Activated CD4-positive, alpha-beta memory T cell treated with anti-CD3 and anti-CD28 coated beads, Interleukin-2, amount 10 ng/mL, durations not matched to agents 7 days and 5 days (primary cell): ENCODE results near the gene ARMC7. TPM values are rescaled to one million over a fixed set of nuclear protein-coding genes. Genes with fewer than 3 reads are reported as not detected.

Experiments used
- CTCF ChIA-PET: fragments of 350-600 bp; sonication (Branson Sonifier 250); formaldehyde crosslinking; loops from one replicate; lab custom pipeline; 2021; ENCODE audit warnings: antibody characterized with exemption, inconsistent platforms; lab: Charles Lee
- POLR2A ChIA-PET: fragments of 350-600 bp; sonication (Branson Sonifier 250); formaldehyde crosslinking; loops from one replicate; lab custom pipeline; 2021; ENCODE audit warnings: antibody characterized with exemption; lab: Charles Lee
- DNase-seq: peaks from one replicate; pipeline ENCODE4 v3.0.0-alpha.2; 2020
- H3K27ac Mint-ChIP-seq: one replicate; pipeline ENCODE4 v1.8.0; 2021; ENCODE audit warnings: mild to moderate bottlenecking, mixed read lengths
- H3K27me3 Mint-ChIP-seq: one replicate; pipeline ENCODE4 v1.8.0; 2021; ENCODE audit warnings: mixed read lengths
- H3K36me3 Mint-ChIP-seq: one replicate; pipeline ENCODE4 v1.8.0; 2021; ENCODE audit warnings: low read depth, mixed read lengths
- H3K4me1 Mint-ChIP-seq: one replicate; pipeline ENCODE4 v1.8.0; 2021; ENCODE audit warnings: mixed read lengths
- H3K4me3 Mint-ChIP-seq: one replicate; pipeline ENCODE4 v1.8.0; 2021; ENCODE audit warnings: mild to moderate bottlenecking, mixed read lengths
- H3K9me3 Mint-ChIP-seq: one replicate; pipeline ENCODE4 v1.8.0; 2021; ENCODE audit warnings: mixed read lengths
- total RNA-seq, 2 experiments: library from RNA; stranded (reverse); gene quantifications; one replicate each; pipeline ENCODE4 v1.2.3, GENCODE V29; 2021

The ARMC7 gene
- total RNA-seq, 2 experiments from 2014 or later = 17.1 to 17.9 TPM

DNA sequence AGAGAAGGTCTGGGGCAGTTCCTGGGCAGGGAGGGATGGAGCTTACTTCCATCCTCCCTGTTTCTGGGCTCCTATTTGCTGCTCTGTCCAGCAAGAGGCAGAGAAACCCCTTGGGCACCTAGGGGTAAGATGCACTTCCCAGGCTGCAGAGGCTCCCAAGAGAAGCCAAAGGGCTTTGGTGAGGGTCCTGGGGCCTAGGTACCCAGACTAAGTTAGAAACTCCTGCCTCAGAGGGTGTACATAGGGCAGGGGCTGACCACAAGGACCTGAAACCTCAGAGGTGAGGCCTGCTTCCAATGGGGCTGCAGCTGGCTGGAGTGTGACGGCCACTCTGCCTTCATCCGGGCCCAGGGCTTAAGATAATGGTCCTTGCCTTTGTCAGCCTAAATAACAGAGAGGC lies 1.6 kb upstream of the ARMC7 start:
- no peaks in the 10 kb centered on the region for H3K9me3 Mint-ChIP-seq
- no peaks in the 10 kb centered on the region for H3K27me3 Mint-ChIP-seq
- peak overlapping the region; percentile 84 for H3K4me3 Mint-ChIP-seq
- POLR2A ChIA-PET = interaction anchor here (0.7 kb wide), 1 partner anchor 286 kb away, joined by 3 read pairs; no protein-coding TSS in a partner anchor
- H3K27ac Mint-ChIP-seq = no peak overlapping the region
- DNase-seq = no peak
- peaks cover 29% of the 10 kb centered on the region for H3K4me1 Mint-ChIP-seq
- CTCF ChIA-PET = interaction anchor here (0.9 to 1.0 kb wide), 2 partner anchors 94 to 147 kb away, joined by 3 to 5 read pairs; no protein-coding TSS in a partner anchor
- H3K36me3 Mint-ChIP-seq = peaks cover 11% of the 10 kb centered on the region

- POLR2A ChIA-PET = interaction anchor here (0.7 to 2.9 kb wide), 17 partner anchors 8 to 147 kb away, joined by 3 to 11 read pairs (median 3); partner anchors contain the start of genes JPT1, MRPL58, SLC16A5 and SUMO2
- Mint-ChIP-seq H3K4me1 (peaks cover 35% of the 10 kb centered on the region), H3K36me3 (peaks cover 13% of the 10 kb centered on the region), H3K27ac (no peak overlapping the region), H3K27me3 (no peaks in the 10 kb centered on the region), H3K9me3 (no peaks in the 10 kb centered on the region), H3K4me3 (peak overlapping the region; percentile 84)
- no peak for DNase-seq
- CTCF ChIA-PET = interaction anchor here (2.1 to 3.9 kb wide), 4 partner anchors 22 to 148 kb away, joined by 11 to 23 read pairs (median 16); partner anchors contain the start of gene NT5C
Observed at GRCh38 chr17:75109046-75109406, 743 bp upstream of the ARMC7 start.

- Mint-ChIP-seq H3K4me3 (peak overlapping the region; percentile 84), H3K27me3 (no peaks in the 10 kb centered on the region), H3K9me3 (no peaks in the 10 kb centered on the region), H3K4me1 (peaks cover 47% of the 10 kb centered on the region), H3K36me3 (peaks cover 22% of the 10 kb centered on the region), H3K27ac (peak overlapping the region; percentile 65)
- POLR2A ChIA-PET = interaction anchor here (0.6 to 2.9 kb wide), 26 partner anchors 9 to 179 kb away, joined by 3 to 11 read pairs (median 4); partner anchors contain the start of genes CDR2L, JPT1, MRPL58 and NUP85
- no peak for DNase-seq
- CTCF ChIA-PET = interaction anchor here (0.5 to 9.0 kb wide), 13 partner anchors 15 to 375 kb away, joined by 3 to 158 read pairs (median 6); partner anchors contain the start of genes MIF4GD and NT5C
Observed at GRCh38 chr17:75110234-75110937, 617 bp downstream of the ARMC7 start.

GRCh38 chr17:75111777-75112335 lies 2.1 kb downstream of the ARMC7 start:
- peak overlapping the region; percentile 50 for H3K27ac Mint-ChIP-seq
- H3K9me3 Mint-ChIP-seq = no peaks in the 10 kb centered on the region
- no peak for DNase-seq
- peaks cover 51% of the 10 kb centered on the region for H3K4me1 Mint-ChIP-seq
- H3K4me3 Mint-ChIP-seq = peak overlapping the region; percentile 84
- H3K36me3 Mint-ChIP-seq = peaks cover 26% of the 10 kb centered on the region
- CTCF ChIA-PET = interaction anchor here (0.7 to 9.0 kb wide), 10 partner anchors 14 to 300 kb away, joined by 3 to 158 read pairs (median 16); partner anchors contain the start of gene NT5C
- POLR2A ChIA-PET = interaction anchor here (0.9 to 2.9 kb wide), 6 partner anchors 12 to 94 kb away, joined by 3 to 11 read pairs (median 4); partner anchors contain the start of genes ATP5PD, NT5C, NUP85 and SLC16A5
- no peaks in the 10 kb centered on the region for H3K27me3 Mint-ChIP-seq

GRCh38 chr17:75113798-75114551 lies 4.2 kb downstream of the ARMC7 start:
- H3K9me3 Mint-ChIP-seq = no peaks in the 10 kb centered on the region
- H3K4me3 Mint-ChIP-seq = peak overlapping the region; percentile 82
- CTCF ChIA-PET = interaction anchor here (0.5 to 9.0 kb wide), 62 partner anchors 9 to 411 kb away, joined by 3 to 158 read pairs (median 6); partner anchors contain the start of genes ATP5PD, GGA3, KCTD2 and LLGL2
- H3K36me3 Mint-ChIP-seq = peaks cover 39% of the 10 kb centered on the region
- peak; percentile 92 for DNase-seq
- H3K27ac Mint-ChIP-seq = peak overlapping the region; percentile 84
- no peaks in the 10 kb centered on the region for H3K27me3 Mint-ChIP-seq
- peaks cover 47% of the 10 kb centered on the region for H3K4me1 Mint-ChIP-seq
- POLR2A ChIA-PET = interaction anchor here (0.6 to 4.1 kb wide), 26 partner anchors 9 to 157 kb away, joined by 3 to 65 read pairs (median 7); partner anchors contain the start of genes GGA3, JPT1, KCTD2 and MIF4GD

DNA sequence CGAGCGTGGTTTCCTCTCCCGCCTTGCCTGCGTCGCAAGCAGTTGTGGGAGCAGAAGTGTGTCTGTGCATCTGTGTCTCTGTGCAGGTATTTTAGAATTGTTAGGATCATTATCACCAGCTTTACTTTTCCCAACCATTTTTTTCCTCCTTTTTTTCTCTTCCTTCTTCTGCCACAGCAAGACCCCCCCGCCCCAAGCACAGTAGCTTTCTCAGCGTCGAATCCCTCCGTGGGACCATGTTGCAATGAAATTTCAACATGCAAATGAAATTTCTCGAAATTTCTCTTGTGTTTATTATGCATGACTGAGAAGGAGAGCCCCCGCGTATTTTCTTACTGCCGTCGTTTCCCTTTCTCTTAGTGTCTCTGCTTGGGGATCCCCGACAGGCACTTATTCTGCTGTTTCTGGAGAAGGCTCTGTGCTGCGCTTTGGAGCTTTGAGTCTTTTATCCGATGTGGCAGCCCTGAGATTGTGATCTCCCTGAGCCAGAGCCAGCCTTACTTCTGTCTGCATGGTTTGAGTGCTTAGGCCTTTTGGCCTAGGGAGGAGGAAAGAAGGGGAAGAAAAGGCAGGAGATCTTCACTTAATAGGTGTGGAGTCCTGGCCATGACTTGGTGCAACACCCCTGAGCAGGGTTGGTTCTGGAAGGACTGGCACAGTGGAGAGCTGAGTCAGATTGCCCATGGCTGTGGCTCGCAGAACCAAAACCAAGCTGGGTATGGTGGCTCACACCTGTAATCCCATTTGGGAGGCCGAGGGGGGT lies 5.0 kb downstream of the ARMC7 start:
- Mint-ChIP-seq H3K4me3 (peak overlapping the region; percentile 82), H3K27me3 (no peaks in the 10 kb centered on the region), H3K27ac (peak overlapping the region; percentile 84), H3K9me3 (no peaks in the 10 kb centered on the region), H3K36me3 (peaks cover 41% of the 10 kb centered on the region), H3K4me1 (peaks cover 48% of the 10 kb centered on the region)
- ChIA-PET CTCF (interaction anchor here (0.5 to 9.0 kb wide), 60 partner anchors 10 to 411 kb away, joined by 3 to 158 read pairs (median 7); partner anchors contain the start of genes ATP5PD, GGA3, JPT1 and KCTD2), POLR2A (interaction anchor here (0.7 to 4.1 kb wide), 22 partner anchors 9 to 156 kb away, joined by 3 to 65 read pairs (median 8); partner anchors contain the start of genes GGA3, JPT1, KCTD2 and MIF4GD)
- DNase-seq = no peak

- H3K36me3 Mint-ChIP-seq = peaks cover 45% of the 10 kb centered on the region
- no peak for DNase-seq
- CTCF ChIA-PET = interaction anchor here (0.6 to 9.0 kb wide), 13 partner anchors 10 to 297 kb away, joined by 3 to 158 read pairs (median 14); partner anchors contain the start of genes GGA3, JPT1, MRPL58 and MRPS7
- no peaks in the 10 kb centered on the region for H3K9me3 Mint-ChIP-seq
- POLR2A ChIA-PET = interaction anchor here (1.3 to 4.1 kb wide), 7 partner anchors 10 to 146 kb away, joined by 4 to 65 read pairs (median 13); partner anchors contain the start of genes GGA3, JPT1, MRPL58 and MRPS7
- H3K27me3 Mint-ChIP-seq = no peaks in the 10 kb centered on the region
- H3K4me1 Mint-ChIP-seq = peaks cover 48% of the 10 kb centered on the region
- no peak overlapping the region for H3K27ac Mint-ChIP-seq
- H3K4me3 Mint-ChIP-seq = no peak overlapping the region
Observed at GRCh38 chr17:75115555-75115954, 5.8 kb downstream of the ARMC7 start.

DNA sequence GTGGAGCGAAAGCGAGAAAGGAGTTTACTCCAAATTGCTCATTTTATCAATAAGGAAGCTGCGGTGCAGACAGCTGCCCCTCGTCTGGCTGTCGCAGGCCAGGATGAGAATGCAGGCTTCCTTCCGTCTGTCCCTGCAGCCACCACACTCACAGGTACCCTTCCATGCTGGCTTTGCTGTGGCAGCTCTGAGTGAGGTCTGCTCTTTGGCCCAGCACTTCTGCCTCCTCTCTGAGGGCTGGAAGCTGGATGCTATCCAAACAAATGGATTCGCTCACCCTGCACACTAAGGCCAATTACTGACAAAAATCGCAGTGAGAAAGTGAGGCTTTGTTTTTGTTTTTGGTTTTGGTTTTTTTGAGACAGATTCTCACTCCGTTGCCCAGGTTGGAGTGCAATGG lies 7.0 kb downstream of the ARMC7 start:
- Mint-ChIP-seq H3K27ac (no peak overlapping the region), H3K4me3 (no peak overlapping the region), H3K36me3 (peaks cover 49% of the 10 kb centered on the region), H3K4me1 (peaks cover 48% of the 10 kb centered on the region), H3K9me3 (no peaks in the 10 kb centered on the region), H3K27me3 (no peaks in the 10 kb centered on the region)
- ChIA-PET POLR2A (interaction anchor here (1.4 to 4.1 kb wide), 5 partner anchors 9 to 104 kb away, joined by 4 to 65 read pairs (median 5); partner anchors contain the start of genes JPT1, MRPL58 and SUMO2), CTCF (interaction anchor here (1.8 to 9.0 kb wide), 5 partner anchors 12 to 156 kb away, joined by 4 to 158 read pairs (median 119); partner anchors contain the start of gene NT5C)
- no peak for DNase-seq

- Mint-ChIP-seq H3K36me3 (peaks cover 43% of the 10 kb centered on the region), H3K4me3 (no peak overlapping the region), H3K27ac (no peak overlapping the region), H3K4me1 (peaks cover 47% of the 10 kb centered on the region), H3K9me3 (no peaks in the 10 kb centered on the region), H3K27me3 (no peaks in the 10 kb centered on the region)
- ChIA-PET CTCF (interaction anchor here (1.8 to 9.0 kb wide), 4 partner anchors 13 to 158 kb away, joined by 4 to 158 read pairs (median 124); partner anchors contain the start of gene NT5C), POLR2A (interaction anchor here (1.6 kb wide), 1 partner anchor 65 kb away, joined by 4 read pairs; the partner anchor contains the start of gene SUMO2)
- no peak for DNase-seq
Observed at GRCh38 chr17:75118307-75118706, 8.5 kb downstream of the ARMC7 start.

GRCh38 chr17:75124041-75124818 lies 14.5 kb downstream of the ARMC7 start:
- Mint-ChIP-seq H3K4me1 (peaks cover 56% of the 10 kb centered on the region), H3K27ac (peak overlapping the region; percentile 90), H3K4me3 (peak overlapping the region; percentile 34), H3K36me3 (peaks cover 38% of the 10 kb centered on the region), H3K27me3 (no peaks in the 10 kb centered on the region), H3K9me3 (no peaks in the 10 kb centered on the region)
- ChIA-PET CTCF (interaction anchor here (0.5 to 6.0 kb wide), 9 partner anchors 8 to 332 kb away, joined by 3 to 95 read pairs (median 4); partner anchors contain the start of genes NUP85 and TMEM94), POLR2A (interaction anchor here (0.8 to 6.2 kb wide), 17 partner anchors 9 to 630 kb away, joined by 3 to 65 read pairs (median 3); partner anchors contain the start of genes ARMC7, FDXR, JPT1 and NUP85)
- peak; percentile 84 for DNase-seq
